H1 (cell line): Measurements from ENCODE around the gene ZNF385D. TPM values are rescaled to one million over a fixed set of nuclear protein-coding genes. Genes with fewer than 3 reads are reported as not detected.

Source experiments
- CTCF ChIA-PET: fragments of 300-600 bp; sonication (Branson Sonifier 250); formaldehyde crosslinking; loops from one replicate; lab custom pipeline; 2021; ENCODE audit not compliant: partially characterized antibody; lab: Charles Lee
- POLR2A ChIA-PET: fragments of 300-600 bp; sonication (Branson Sonifier 250); formaldehyde crosslinking; loops from one replicate; lab custom pipeline; 2021; ENCODE audit warnings: inconsistent platforms; ENCODE audit not compliant: partially characterized antibody; lab: Charles Lee
- DNase-seq, 2 experiments: peaks; one replicate each; pipeline versions ENCODE4 v3.0.0 to v3.0.0-alpha.2; 2010 to 2022; ENCODE audit warnings: low spot score in 2 of 2, low read depth in 1 of 2, mixed read lengths in 1 of 2
- FAIRE-seq: peaks from 2 replicates; lab custom pipeline; 2011; peaks lifted over from hg19 to GRCh38; lab: Jason Lieb, UNC
- H2AFZ ChIP-seq: 2 replicates; pipeline ENCODE4 v1.8.1; 2012; ENCODE audit warnings: low read length, inconsistent platforms
- H2AK5ac ChIP-seq: 2 replicates; pipeline ENCODE4 v1.6.1; 2013; ENCODE audit warnings: low read depth, low read length
- H2BK120ac ChIP-seq: replicated peaks from 2 replicates; pipeline ENCODE3; 2013; ENCODE audit warnings: low read depth, low read length, inconsistent platforms
- H2BK12ac ChIP-seq: 2 replicates; pipeline ENCODE4 v1.6.1; 2013; ENCODE audit warnings: low read depth, low read length
- H2BK15ac ChIP-seq: 2 replicates; pipeline ENCODE4 v1.6.1; 2013; ENCODE audit warnings: low read length
- H2BK20ac ChIP-seq: 2 replicates; pipeline ENCODE4 v1.6.1; 2013; ENCODE audit warnings: low read length
- H2BK5ac ChIP-seq: 2 replicates; pipeline ENCODE4 v1.6.1; 2013; ENCODE audit warnings: low read depth, low read length
- H3K14ac ChIP-seq: 2 replicates; pipeline ENCODE4 v1.6.1; 2013; ENCODE audit warnings: inconsistent platforms; ENCODE audit not compliant: insufficient read length
- H3K18ac ChIP-seq: 2 replicates; pipeline ENCODE4 v1.6.1; 2013; ENCODE audit warnings: low read length; ENCODE audit errors: extremely low read depth
- H3K23ac ChIP-seq: 2 replicates; pipeline ENCODE4 v1.6.1; 2013; ENCODE audit warnings: inconsistent platforms; ENCODE audit not compliant: insufficient read length
- H3K23me2 ChIP-seq: 2 replicates; pipeline ENCODE4 v1.6.1; 2013; ENCODE audit warnings: low read depth, low read length
- H3K27ac ChIP-seq: 2 replicates; pipeline ENCODE4 v1.6.1; 2011; ENCODE audit warnings: low read depth, low read length, inconsistent platforms
- H3K27me3 ChIP-seq, 4 experiments: replicated peaks in 1 of 4; 1 replicate in 1 of 4; 2 replicates in 3 of 4; pipeline versions ENCODE4 v1.6.1 to v1.8.1; 2011 to 2013; ENCODE audit warnings: low read length in 3 of 4, mild to moderate bottlenecking in 3 of 4, inconsistent platforms in 2 of 4, mixed read lengths in 2 of 4, moderate library complexity in 1 of 4; ENCODE audit not compliant: control insufficient read depth in 3 of 4, insufficient read depth in 3 of 4; ENCODE audit errors: extremely low read depth in 1 of 4
- H3K36me3 ChIP-seq, 4 experiments: 2 replicates each; pipeline versions ENCODE4 v1.6.1 to v1.8.1; 2011 to 2013; ENCODE audit warnings: mild to moderate bottlenecking in 4 of 4, low read length in 3 of 4, moderate library complexity in 2 of 4, control low read depth in 1 of 4, inconsistent platforms in 1 of 4; ENCODE audit not compliant: insufficient read depth in 4 of 4, control insufficient read depth in 2 of 4
- H3K4ac ChIP-seq: replicated peaks from 2 replicates; pipeline ENCODE3; 2013; ENCODE audit warnings: low read length, low read depth, mixed read lengths, inconsistent platforms; ENCODE audit not compliant: insufficient read length
- H3K4me1 ChIP-seq, 4 experiments: replicated peaks in 1 of 4; 1 replicate in 1 of 4; 2 replicates in 3 of 4; pipeline versions ENCODE4 v1.6.1 to v1.8.1; 2011 to 2013; ENCODE audit warnings: low read length in 3 of 4, inconsistent platforms in 2 of 4, mixed read lengths in 1 of 4; ENCODE audit not compliant: insufficient read depth in 4 of 4, control insufficient read depth in 3 of 4
- H3K4me2 ChIP-seq, 2 experiments: 2 replicates each; pipeline versions ENCODE4 v1.6.1 to v1.8.1; 2011 to 2013; ENCODE audit warnings: low read depth in 2 of 2, low read length in 2 of 2, control low read depth in 1 of 2, inconsistent platforms in 1 of 2, mild to moderate bottlenecking in 1 of 2; ENCODE audit not compliant: insufficient read depth in 1 of 2
- H3K4me3 ChIP-seq, 4 experiments: fragments of 200-600, 300-600 bp in 1 of 4; sonication (generic), shearing (Covaris generic), sonication (Bioruptor Twin) in 1 of 4; 2 replicates each; pipeline versions ENCODE4 v1.5.1 to v1.8.1; 2011 to 2016; ENCODE audit warnings: low read length in 4 of 4, low read depth in 3 of 4, control low read depth in 2 of 4, inconsistent platforms in 2 of 4, mild to moderate bottlenecking in 2 of 4, mixed read lengths in 1 of 4, moderate library complexity in 1 of 4; ENCODE audit not compliant: insufficient read depth in 2 of 4; ENCODE audit errors: extremely low read depth in 1 of 4
- H3K56ac ChIP-seq: replicated peaks from 2 replicates; pipeline ENCODE3; 2013; ENCODE audit warnings: low read depth, mild to moderate bottlenecking, mixed read lengths, low read length, inconsistent platforms; ENCODE audit not compliant: insufficient read length
- H3K79me1 ChIP-seq: 2 replicates; pipeline ENCODE4 v1.6.1; 2013; ENCODE audit warnings: low read depth, low read length, control low read depth
- H3K79me2 ChIP-seq, 2 experiments: 2 replicates each; pipeline versions ENCODE4 v1.6.1 to v1.8.1; 2012 to 2013; ENCODE audit warnings: low read length in 2 of 2, mild to moderate bottlenecking in 2 of 2, inconsistent platforms in 1 of 2; ENCODE audit not compliant: insufficient read depth in 2 of 2, control insufficient read depth in 1 of 2
- H3K9ac ChIP-seq, 4 experiments: replicated peaks in 1 of 4; 1 replicate in 1 of 4; 2 replicates in 3 of 4; pipeline versions ENCODE4 v1.6.1 to v1.8.1; 2011 to 2013; ENCODE audit warnings: low read depth in 3 of 4, low read length in 3 of 4, control low read depth in 2 of 4, mild to moderate bottlenecking in 2 of 4, moderate library complexity in 2 of 4, inconsistent platforms in 1 of 4; ENCODE audit errors: extremely low read depth in 1 of 4
- H3K9me3 ChIP-seq, 2 experiments: 2 replicates each; pipeline versions ENCODE4 v1.6.1 to v1.8.1; 2012 to 2013; ENCODE audit warnings: mild to moderate bottlenecking in 2 of 2, moderate library complexity in 2 of 2, control low read depth in 1 of 2, inconsistent platforms in 1 of 2, low read depth in 1 of 2, low read length in 1 of 2, mixed read lengths in 1 of 2; ENCODE audit not compliant: insufficient read depth in 2 of 2
- H4K20me1 ChIP-seq, 2 experiments: replicated peaks in 1 of 2; 2 replicates each; pipeline versions ENCODE3 to v1.8.1; 2011 to 2013; ENCODE audit warnings: inconsistent platforms in 2 of 2, low read length in 2 of 2, mild to moderate bottlenecking in 1 of 2; ENCODE audit not compliant: insufficient read depth in 2 of 2, control insufficient read depth in 1 of 2
- H4K5ac ChIP-seq: 2 replicates; pipeline ENCODE4 v1.6.1; 2013; ENCODE audit warnings: low read length, low read depth, mixed read lengths, inconsistent platforms; ENCODE audit not compliant: insufficient read length
- H4K8ac ChIP-seq: 2 replicates; pipeline ENCODE4 v1.8.0; 2013; ENCODE audit warnings: mild to moderate bottlenecking, moderate library complexity, low read length, inconsistent platforms; ENCODE audit not compliant: insufficient read depth; ENCODE audit errors: extremely low read depth
- H4K91ac ChIP-seq: replicated peaks from 2 replicates; pipeline ENCODE3; 2013; ENCODE audit warnings: low read length, mixed read lengths, inconsistent platforms; ENCODE audit not compliant: insufficient read length
- ATF2 ChIP-seq: IDR thresholded peaks from 2 replicates; pipeline ENCODE4 v1.6.1; 2012; ENCODE audit warnings: low read length, inconsistent platforms
- SRF ChIP-seq: IDR thresholded peaks from 2 replicates; pipeline ENCODE4 v1.6.1; 2011; ENCODE audit warnings: mild to moderate bottlenecking, low read depth, low read length, moderate library complexity
- TAF1 ChIP-seq: IDR thresholded peaks from 2 replicates; pipeline ENCODE4 v1.6.1; 2011; ENCODE audit warnings: mild to moderate bottlenecking, low read depth, low read length
- WGBS, 2 experiments: shearing (Covaris generic) in 1 of 2; methylation state at CpG; one replicate each; pipeline versions ENCODE4 v1.1.6 to v1.1.7; 2013 to 2015; ENCODE audit warnings: low lambda C conversion rate in 2 of 2, mixed read lengths in 2 of 2, inconsistent platforms in 1 of 2, low coverage in 1 of 2, missing lambda C conversion rate in 1 of 2; ENCODE audit not compliant: insufficient replicate concordance in 2 of 2, insufficient coverage in 1 of 2, insufficient read length in 1 of 2; ENCODE audit errors: extremely low coverage in 1 of 2, missing lambda C conversion rate in 1 of 2; 5-methylcytosine and 5-hydroxymethylcytosine counted together
- polyA plus RNA-seq, 7 experiments: library from polyadenylated mRNA; depleted of rRNA in 3 of 7; stranded (reverse) in 5 of 7; unstranded in 2 of 7; fragments of >200 nt in 5 of 7; fragments of 200-250 nt in 2 of 7; gene quantifications; 1 replicate in 5 of 7; 2 replicates in 1 of 7; 4 replicates in 1 of 7; pipeline versions ENCODE4 v1.2.1 to v1.2.3, GENCODE V29; 2011 to 2013; ENCODE audit warnings: missing spikeins in 2 of 7, mixed read lengths in 2 of 7
- total RNA-seq: library from RNA; stranded (reverse); fragmentation: NEBNext Ultra II Directional; extraction: Animal tissue kit (Norgen Biotek cat#: 25700); gene quantifications from 2 replicates; pipeline ENCODE4 v1.2.1, GENCODE V29; 2021

Gene ZNF385D
- total and polyA plus RNA-seq, 2 of the 8 experiments (the other 6 are each of a cell fraction or from before 2014, with no cell fraction given), result 5.9 to 10.8 TPM

DNA sequence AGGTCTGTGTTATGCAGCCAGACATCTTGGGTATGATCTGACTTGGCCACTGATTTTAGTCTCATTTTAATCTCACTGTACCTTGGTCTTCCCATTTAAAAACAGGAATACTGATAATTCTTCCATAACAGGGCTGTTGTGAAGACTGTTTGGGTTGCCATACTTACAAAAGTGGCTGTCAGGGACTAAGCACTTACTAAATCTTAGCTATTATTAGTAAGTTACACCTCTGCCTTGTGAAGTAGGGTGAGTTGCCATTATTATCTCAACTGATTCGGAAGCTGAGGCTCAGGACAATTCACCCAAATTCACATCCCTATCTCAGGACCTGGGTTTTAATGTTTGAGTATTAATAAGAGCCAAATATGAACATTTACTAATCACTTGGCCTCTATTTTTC lies 12.7 kb downstream of the ZNF385D start:
- Histone ChIP-seq H3K79me2 (no peaks in the 10 kb centered on the region), H3K56ac (no peak overlapping the region), H4K5ac (no peak overlapping the region), H2AK5ac (no peak overlapping the region), H3K14ac (no peak overlapping the region), H3K18ac (no peak overlapping the region), H4K8ac (no peak overlapping the region), H3K4me1 (no peaks in the 10 kb centered on the region), H2BK15ac (no peak overlapping the region), H2BK120ac (no peak overlapping the region), H3K23me2 (no peaks in the 10 kb centered on the region; the same call in 1 of the 2 replicates), H3K27ac (no peak overlapping the region), H3K9ac (no peak overlapping the region), H2BK5ac (no peak overlapping the region), H3K9me3 (peaks cover 0 to 2% of the 10 kb centered on the region in 2 experiments; a peak in 1 of 4 replicates), H4K20me1 (peaks cover 0 to 2% of the 10 kb centered on the region in 2 experiments), H4K91ac (no peak overlapping the region), H3K4me2 (no peak overlapping the region), H3K36me3 (no peaks in the 10 kb centered on the region), H3K4me3 (no peak overlapping the region), H3K79me1 (no peaks in the 10 kb centered on the region; the same call in 1 of the 2 replicates), H2BK12ac (no peak overlapping the region), H3K27me3 (no peaks in the 10 kb centered on the region), H2BK20ac (no peak overlapping the region), H3K23ac (no peak overlapping the region), H3K4ac (no peak overlapping the region), H2AFZ (no peak overlapping the region)
- ChIA-PET CTCF (interaction anchor here (2.6 kb wide), 1 partner anchor 13 kb away, joined by 15 read pairs; the partner anchor contains the start of gene ZNF385D), POLR2A (no interaction called here)
- FAIRE-seq (no peak), DNase-seq (no peak)
- 83% methylated on average over 1 of the region's 1 CpG; no CpG with 5 or more reads in 1 of the 2 experiments for WGBS, 2 experiments
- TF ChIP-seq TAF1 (no peak), SRF (no peak), ATF2 (no peak)
